Loucy (cell line): ENCODE results near the gene TXNDC11.

Source experiments
- H2AFZ ChIP-seq: fragments of 200-600 bp; sonication (generic); 2 replicates; pipeline ENCODE4 v1.6.0; 2016; ENCODE audit warnings: antibody characterized with exemption, mild to moderate bottlenecking, low read length, moderate library complexity
- H3F3A ChIP-seq: fragments of 200-600 bp; 2 replicates; pipeline ENCODE4 v1.6.0; 2016; ENCODE audit warnings: antibody characterized with exemption, low read depth, mild to moderate bottlenecking
- H3K27me3 ChIP-seq: fragments of 200-600 bp; sonication (generic); 2 replicates; pipeline ENCODE4 v1.6.1; 2014; ENCODE audit warnings: low read length, mild to moderate bottlenecking; ENCODE audit not compliant: insufficient read depth, poor library complexity, severe bottlenecking
- H3K36me3 ChIP-seq: fragments of 200-600 bp; sonication (generic); 2 replicates; pipeline ENCODE4 v1.6.1; 2016; ENCODE audit warnings: low read length; ENCODE audit not compliant: insufficient read depth
- H3K4me1 ChIP-seq: fragments of 200-600 bp; sonication (generic); 2 replicates; pipeline ENCODE4 v1.5.1; 2014; ENCODE audit warnings: low read length, mild to moderate bottlenecking; ENCODE audit not compliant: insufficient read depth, poor library complexity, severe bottlenecking
- H3K4me2 ChIP-seq: fragments of 200-600 bp; sonication (generic); 2 replicates; pipeline ENCODE4 v1.6.0; 2014; ENCODE audit warnings: antibody characterized with exemption, low read length, low read depth, mild to moderate bottlenecking; ENCODE audit not compliant: poor library complexity, severe bottlenecking
- H3K4me3 ChIP-seq: fragments of 200-600 bp; sonication (generic); 2 replicates; pipeline ENCODE4 v1.5.1; 2014; ENCODE audit warnings: low read length, mild to moderate bottlenecking, mixed read lengths; ENCODE audit not compliant: poor library complexity, severe bottlenecking
- H3K79me2 ChIP-seq: fragments of 200-600 bp; sonication (generic); 2 replicates; pipeline ENCODE4 v1.6.1; 2014; ENCODE audit warnings: low read length; ENCODE audit not compliant: insufficient read depth
- H3K9ac ChIP-seq: fragments of 200-600 bp; sonication (generic); 2 replicates; pipeline ENCODE4 v1.6.0; 2014; ENCODE audit warnings: mild to moderate bottlenecking, low read depth, low read length, moderate library complexity; ENCODE audit not compliant: poor library complexity, severe bottlenecking
- H3K9me2 ChIP-seq: fragments of 200-600 bp; sonication (generic); replicated peaks from 2 replicates; pipeline ENCODE4 v1.6.1; 2016; ENCODE audit warnings: low read depth, low read length, mixed read lengths
- H3K9me3 ChIP-seq: fragments of 200-600 bp; sonication (generic); 2 replicates; pipeline ENCODE4 v1.6.1; 2014; ENCODE audit warnings: mild to moderate bottlenecking, antibody characterized with exemption, low read length, low read depth; ENCODE audit not compliant: insufficient read depth
- H4K20me1 ChIP-seq: fragments of 200-600 bp; sonication (generic); 2 replicates; pipeline ENCODE4 v1.6.0; 2014; ENCODE audit warnings: antibody characterized with exemption, low read length, mild to moderate bottlenecking; ENCODE audit not compliant: insufficient read depth, poor library complexity, severe bottlenecking
- CTCF ChIP-seq: fragments of 200-600 bp; sonication (generic); conservative IDR thresholded peaks from 2 replicates; pipeline ENCODE4 v1.5.1; 2014; ENCODE audit warnings: mild to moderate bottlenecking, antibody characterized with exemption, low read length
- EZH2phosphoT487 ChIP-seq: fragments of 200-600 bp; IDR thresholded peaks from 2 replicates; pipeline ENCODE4 v1.6.1; 2018; ENCODE audit warnings: antibody characterized with exemption, mild to moderate bottlenecking, moderate library complexity, borderline replicate concordance

TXNDC11 gene

GRCh38 chr16:11683145-11683544, 59.5 kb downstream of the TXNDC11 start:
- H3K36me3 ChIP-seq: peaks cover 47% of the 10 kb centered on the region; the same call in 1 of the 2 replicates
- no peaks in the 10 kb centered on the region for H3K9me2 ChIP-seq
- TF ChIP-seq EZH2phosphoT487 (no peak), CTCF (no peak)
- H3K4me2 ChIP-seq: no peak overlapping the region
- H3K9me3 ChIP-seq: no peaks in the 10 kb centered on the region
- H3K4me3 ChIP-seq: no peak overlapping the region
- H3K79me2 ChIP-seq: no peaks in the 10 kb centered on the region
- peaks cover 3% of the 10 kb centered on the region for H3K4me1 ChIP-seq
- H2AFZ ChIP-seq: no peak overlapping the region
- no peaks in the 10 kb centered on the region for H3K27me3 ChIP-seq
- H3K9ac ChIP-seq: no peak overlapping the region
- H3F3A ChIP-seq: no peaks in the 10 kb centered on the region
- H4K20me1 ChIP-seq: no peaks in the 10 kb centered on the region

- H4K20me1 ChIP-seq: no peaks in the 10 kb centered on the region
- peaks cover 42% of the 10 kb centered on the region; the same call in 1 of the 2 replicates for H3K36me3 ChIP-seq
- no peaks in the 10 kb centered on the region for H3K9me3 ChIP-seq
- no peak overlapping the region for H3K4me2 ChIP-seq
- H3F3A ChIP-seq: no peaks in the 10 kb centered on the region
- H2AFZ ChIP-seq: no peak overlapping the region
- no peak for TF ChIP-seq CTCF
- H3K9me2 ChIP-seq: no peaks in the 10 kb centered on the region
- H3K9ac ChIP-seq: no peak overlapping the region
- no peak overlapping the region for H3K4me3 ChIP-seq
- peaks cover 3% of the 10 kb centered on the region for H3K4me1 ChIP-seq
- H3K27me3 ChIP-seq: no peaks in the 10 kb centered on the region
- H3K79me2 ChIP-seq: no peaks in the 10 kb centered on the region
Measured at GRCh38 chr16:11682655-11683096, 60.0 kb downstream of the TXNDC11 start.

- Histone ChIP-seq H3F3A (no peaks in the 10 kb centered on the region), H3K27me3 (no peaks in the 10 kb centered on the region), H3K9me3 (no peaks in the 10 kb centered on the region), H3K4me3 (no peak overlapping the region), H3K36me3 (peaks cover 39% of the 10 kb centered on the region; the same call in 1 of the 2 replicates), H3K79me2 (no peaks in the 10 kb centered on the region), H3K9ac (no peak overlapping the region), H4K20me1 (no peaks in the 10 kb centered on the region), H3K4me2 (no peak overlapping the region), H3K4me1 (peaks cover 3% of the 10 kb centered on the region), H2AFZ (no peak overlapping the region), H3K9me2 (no peaks in the 10 kb centered on the region)
- TF ChIP-seq CTCF (no peak), EZH2phosphoT487 (no peak)
Measured at GRCh38 chr16:11681976-11682654, 60.5 kb downstream of the TXNDC11 start.
